Measurements from ENCODE around the gene PPP1CA. TPM values are rescaled to one million over a fixed set of nuclear protein-coding genes. Genes with fewer than 3 reads are reported as not detected.

The PPP1CA gene
- total RNA-seq, 1 experiment from 2014 or later, result 300 TPM

- no peak for DNase-seq (ENCODE audit: low read depth)
Observed at GRCh38 chr11:67418476-67419281, 17.0 kb upstream of the PPP1CA start.

GRCh38 chr11:67417425-67417824 lies 15.8 kb upstream of the PPP1CA start:
- no peak for DNase-seq (ENCODE audit: low read depth)

- DNase-seq (ENCODE audit: low read depth), result no peak
Observed at GRCh38 chr11:67416416-67417335, 15.0 kb upstream of the PPP1CA start.

- DNase-seq (ENCODE audit: low read depth), result no peak
Observed at GRCh38 chr11:67415501-67416304, 14.0 kb upstream of the PPP1CA start, which contains the start of gene CARNS1. TSS of gene CARNS1 (plus strand) at chr11:67415678. CDS start at chr11:67416200, 522 bp downstream.

- DNase-seq (ENCODE audit: low read depth), result no peak
Observed at GRCh38 chr11:67413266-67413849, 11.7 kb upstream of the PPP1CA start.

GRCh38 chr11:67412495-67413179 lies 11.0 kb upstream of the PPP1CA start:
- no peak for DNase-seq (ENCODE audit: low read depth)

GRCh38 chr11:67411785-67412152 lies 10.1 kb upstream of the PPP1CA start:
- no peak for DNase-seq (ENCODE audit: low read depth)

GRCh38 chr11:67410984-67411784 lies 9.5 kb upstream of the PPP1CA start:
- DNase-seq (ENCODE audit: low read depth), result no peak

GRCh38 chr11:67410369-67410831 lies 8.7 kb upstream of the PPP1CA start:
- DNase-seq (ENCODE audit: low read depth), result no peak

GRCh38 chr11:67409781-67410368 lies 8.2 kb upstream of the PPP1CA start:
- DNase-seq (ENCODE audit: low read depth), result no peak

GRCh38 chr11:67409261-67409666 lies 7.6 kb upstream of the PPP1CA start:
- no peak for DNase-seq (ENCODE audit: low read depth)

GRCh38 chr11:67408437-67409200 lies 7.0 kb upstream of the PPP1CA start:
- no peak for DNase-seq (ENCODE audit: low read depth)

GRCh38 chr11:67407688-67408163 lies 6.1 kb upstream of the PPP1CA start:
- DNase-seq (ENCODE audit: low read depth), result no peak

- no peak for DNase-seq (ENCODE audit: low read depth)
Observed at GRCh38 chr11:67406969-67407687, 5.5 kb upstream of the PPP1CA start.

GRCh38 chr11:67406420-67406968 lies 4.8 kb upstream of the PPP1CA start:
- DNase-seq (ENCODE audit: low read depth), result no peak

- no peak for DNase-seq (ENCODE audit: low read depth)
Observed at GRCh38 chr11:67405688-67406339, 4.2 kb upstream of the PPP1CA start.

GRCh38 chr11:67405196-67405567 lies 3.5 kb upstream of the PPP1CA start:
- no peak for DNase-seq (ENCODE audit: low read depth)

All from RPMI7951 (cell line).